ENCODE data around the gene TRAM2.

DNA sequence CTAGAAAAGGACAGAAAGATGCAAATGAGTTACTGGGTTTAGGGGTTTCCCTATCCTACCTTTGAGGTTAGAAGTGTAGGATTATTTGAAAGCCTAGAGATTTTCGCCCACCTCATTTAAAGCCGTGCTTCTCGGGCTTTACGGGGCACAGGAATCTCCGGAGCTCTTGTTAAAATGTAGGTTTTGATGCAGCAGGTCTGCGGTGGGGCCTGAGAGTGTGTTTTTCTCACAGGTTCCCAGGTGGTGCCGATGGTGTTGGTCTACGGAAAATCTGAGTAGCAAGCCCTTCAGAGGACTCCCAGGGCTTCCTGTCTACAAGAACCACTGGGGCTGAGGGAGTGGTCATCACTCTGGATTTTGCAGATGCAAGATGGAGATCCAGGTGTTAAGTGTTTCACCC, 47.5 kb downstream of the TRAM2 start:
- TF ChIP-seq TCF12 (IDR thresholded peaks at IDR 0.05; ENCODE audit: low read depth) (no peak), MAX (IDR thresholded peaks at IDR 0.05) (no peak), TAF1 (IDR thresholded peaks at IDR 0.05; ENCODE audit: low read depth) (no peak), CREB1 (IDR thresholded peaks at IDR 0.05; ENCODE audit: low read depth) (no peak), REST (IDR thresholded peaks at IDR 0.05; ENCODE audit: low read depth) (no peak), FOXM1 (IDR thresholded peaks at IDR 0.05; ENCODE audit: borderline replicate concordance, low read depth) (no peak), CEBPB (IDR thresholded peaks at IDR 0.05) (no peak), EP300 (IDR thresholded peaks at IDR 0.05; ENCODE audit: borderline replicate concordance) (no peak), RAD21 (IDR thresholded peaks at IDR 0.05; ENCODE audit: low read depth) (no peak), USF1 (IDR thresholded peaks at IDR 0.05) (no peak), ZBTB7A (IDR thresholded peaks at IDR 0.05; ENCODE audit: low read depth) (no peak), TEAD4 (IDR thresholded peaks at IDR 0.05) (no peak)

Measured in Ishikawa (cell line).